Tibial nerve (tissue), 4 donors: ENCODE data around the gene TTLL3. TPM values are rescaled to one million over a fixed set of nuclear protein-coding genes. Genes with fewer than 3 reads are reported as not detected.

ENCODE experiments used
- DNase-seq, 2 donors: peaks; one replicate each; pipeline ENCODE4 v3.0.0-alpha.2; 2019; ENCODE audit warnings: low spot score in 2 of 2
- H3K27ac ChIP-seq, 4 donors: fragments of 200-600 bp; sonication (generic) in 3 of 4; one replicate each; pipeline ENCODE4 v1.5.1; 2017 to 2019; ENCODE audit warnings: mild to moderate bottlenecking in 1 of 4
- H3K27me3 ChIP-seq, 2 donors: fragments of 200-600 bp; sonication (generic) in 1 of 2; one replicate each; pipeline versions ENCODE4 v1.5.1 to v1.6.0; 2017 to 2019
- H3K36me3 ChIP-seq, 3 donors: fragments of 200-600 bp; sonication (generic); one replicate each; pipeline ENCODE4 v1.5.1; 2018 to 2019
- H3K4me1 ChIP-seq, 4 donors: fragments of 200-600 bp; sonication (generic) in 3 of 4; one replicate each; pipeline ENCODE4 v1.5.1; 2017 to 2019
- H3K4me3 ChIP-seq, 4 donors: fragments of 200-600 bp; sonication (generic) in 3 of 4; one replicate each; pipeline ENCODE4 v1.5.1; 2017 to 2019; ENCODE audit warnings: mild to moderate bottlenecking in 1 of 4, moderate library complexity in 1 of 4
- H3K9me3 ChIP-seq, 4 donors: fragments of 200-600 bp; sonication (generic) in 3 of 4; one replicate each; pipeline ENCODE4 v1.5.1; 2017 to 2019
- CTCF ChIP-seq, 5 experiments: fragments of 200-600 bp in 3 of 5; fragments of 450-650 bp in 2 of 5; sonication (generic) in 3 of 5; IDR thresholded peaks; one replicate each; pipeline ENCODE4 v1.5.1; 2016 to 2019; ENCODE audit warnings: antibody characterized with exemption in 5 of 5, mild to moderate bottlenecking in 3 of 5, moderate library complexity in 2 of 5
- EP300 ChIP-seq, 2 donors: sonication (generic); formaldehyde crosslinking; IDR thresholded peaks; one replicate each; pipeline ENCODE4 v1.6.1; 2017; ENCODE audit warnings: antibody characterized with exemption in 2 of 2, mild to moderate bottlenecking in 1 of 2
- POLR2A ChIP-seq, 2 donors: fragments of 450-650 bp; IDR thresholded peaks; one replicate each; pipeline ENCODE4 v1.6.1; 2017; ENCODE audit warnings: antibody characterized with exemption in 2 of 2, mild to moderate bottlenecking in 2 of 2, moderate library complexity in 2 of 2
- WGBS, 2 donors: methylation state at CpG; one replicate each; pipeline ENCODE4 v1.1.5; 2018; 5-methylcytosine and 5-hydroxymethylcytosine counted together
- total RNA-seq, 4 donors: library from RNA; depleted of rRNA; stranded (reverse); fragments of >200 nt; gene quantifications; one replicate each; pipeline ENCODE4 v1.1.0, GENCODE V29; 2016

The TTLL3 gene
- total RNA-seq, 4 donors from 2014 or later = 58.2 to 173 (median 120) TPM

- TF ChIP-seq EP300 (IDR thresholded peaks at IDR 0.05) (no peak), CTCF (IDR thresholded peaks at IDR 0.05) (no peak), POLR2A (IDR thresholded peaks at IDR 0.05) (no peak)
- 88 to 90% methylated on average over 5 of the region's 5 CpGs for WGBS, 2 donors
- no peak for DNase-seq
- no peaks in the 10 kb centered on the region for H3K27me3 ChIP-seq
- H3K9me3 ChIP-seq = no peaks in the 10 kb centered on the region
- H3K36me3 ChIP-seq = peaks cover 2 to 72% (median 40%) of the 10 kb centered on the region in 3 donors
- H3K27ac ChIP-seq = no peak overlapping the region
- peaks cover 0 to 12% (median 7%) of the 10 kb centered on the region in 4 donors for H3K4me1 ChIP-seq
- no peak overlapping the region for H3K4me3 ChIP-seq
These were observed 5.1 kb upstream of the TTLL3 start for GRCh38 chr3:9804996-9805395.

GRCh38 chr3:9806137-9806536 is 3.9 kb upstream of the TTLL3 start:
- peaks cover 2 to 61% (median 36%) of the 10 kb centered on the region in 3 donors for H3K36me3 ChIP-seq
- H3K27ac ChIP-seq = no peak overlapping the region
- no peaks in the 10 kb centered on the region for H3K27me3 ChIP-seq
- H3K4me1 ChIP-seq = peaks cover 0 to 16% (median 12%) of the 10 kb centered on the region in 4 donors
- no peaks in the 10 kb centered on the region for H3K9me3 ChIP-seq
- TF ChIP-seq EP300 (IDR thresholded peaks at IDR 0.05) (no peak), POLR2A (IDR thresholded peaks at IDR 0.05) (no peak), CTCF (IDR thresholded peaks at IDR 0.05) (no peak)
- H3K4me3 ChIP-seq = no peak overlapping the region
- WGBS, 2 donors = 86 to 89% methylated on average over 12 of the region's 12 CpGs
- no peak for DNase-seq

- no peak for DNase-seq
- H3K4me1 ChIP-seq = peaks cover 0 to 22% (median 15%) of the 10 kb centered on the region in 4 donors
- H3K27me3 ChIP-seq = no peaks in the 10 kb centered on the region
- 83 to 90% methylated on average over 6 to 7 of the region's 7 CpGs for WGBS, 2 donors
- no peak overlapping the region for H3K27ac ChIP-seq
- no peaks in the 10 kb centered on the region for H3K9me3 ChIP-seq
- peaks cover 2 to 53% (median 28%) of the 10 kb centered on the region in 3 donors for H3K36me3 ChIP-seq
- no peak for TF ChIP-seq CTCF (IDR thresholded peaks at IDR 0.05)
- no peak overlapping the region for H3K4me3 ChIP-seq
These were observed 3.1 kb upstream of the TTLL3 start for GRCh38 chr3:9806688-9807589.

- DNase-seq = no peak
- H3K4me1 ChIP-seq = peaks cover 0 to 22% (median 15%) of the 10 kb centered on the region in 4 donors
- H3K27me3 ChIP-seq = no peaks in the 10 kb centered on the region
- TF ChIP-seq POLR2A (IDR thresholded peaks at IDR 0.05) = no peak
- TF ChIP-seq EP300 (IDR thresholded peaks at IDR 0.05) = no peak
- TF ChIP-seq CTCF (IDR thresholded peaks at IDR 0.05) = no peak
- H3K36me3 ChIP-seq = peaks cover 2 to 47% (median 30%) of the 10 kb centered on the region in 3 donors
- H3K9me3 ChIP-seq = no peaks in the 10 kb centered on the region
- H3K4me3 ChIP-seq = no peak overlapping the region
- WGBS, 2 donors = 82 to 91% methylated on average over 2 of the region's 2 CpGs
- peak overlapping the region in 2 of 4 donors; percentile 98 to 99 for H3K27ac ChIP-seq
These were observed 2.1 kb upstream of the TTLL3 start for GRCh38 chr3:9807981-9808344.

- peaks cover 0 to 22% (median 15%) of the 10 kb centered on the region in 4 donors for H3K4me1 ChIP-seq
- 61 to 75% methylated on average over 7 of the region's 7 CpGs for whole genome bisulfite sequencing, 2 donors
- no peak overlapping the region for H3K4me3 ChIP-seq
- no peaks in the 10 kb centered on the region for H3K9me3 ChIP-seq
- TF ChIP-seq CTCF (IDR thresholded peaks at IDR 0.05) (no peak), EP300 (IDR thresholded peaks at IDR 0.05) (no peak), POLR2A (IDR thresholded peaks at IDR 0.05) (no peak)
- H3K27me3 ChIP-seq = no peaks in the 10 kb centered on the region
- peak overlapping the region; percentile 90 to 99 (median 95) for H3K27ac ChIP-seq
- H3K36me3 ChIP-seq = peaks cover 2 to 47% (median 28%) of the 10 kb centered on the region in 3 donors
- DNase-seq = no peak
These were observed 1.6 kb upstream of the TTLL3 start for GRCh38 chr3:9808345-9809037.
